OCI-LY1 (cell line): ENCODE measurements around the gene SLC2A9.

Experiments used
- H2AFZ ChIP-seq: fragments of 200-600 bp; sonication (generic), shearing (Covaris generic); 2 replicates; pipeline ENCODE4 v1.6.0; 2014; ENCODE audit warnings: antibody characterized with exemption, mild to moderate bottlenecking, low read length
- H3F3A ChIP-seq: fragments of 200-600 bp; sonication (generic), shearing (Covaris generic); 2 replicates; pipeline ENCODE4 v1.6.0; 2014; ENCODE audit warnings: mild to moderate bottlenecking, antibody characterized with exemption, low read length, moderate library complexity; ENCODE audit not compliant: insufficient read depth
- H3K27ac ChIP-seq: fragments of 200-600 bp; sonication (generic); 2 replicates; pipeline ENCODE4 v1.5.1; 2014; ENCODE audit warnings: low read length, mixed run types, mild to moderate bottlenecking, low read depth; ENCODE audit not compliant: poor library complexity, severe bottlenecking
- H3K27me3 ChIP-seq: fragments of 200-600 bp; sonication (generic); 2 replicates; pipeline ENCODE4 v1.6.0; 2014; ENCODE audit warnings: antibody characterized with exemption, mild to moderate bottlenecking, low read length, moderate library complexity; ENCODE audit not compliant: insufficient read depth
- H3K36me3 ChIP-seq: fragments of 200-600 bp; sonication (generic); 2 replicates; pipeline ENCODE4 v1.6.1; 2014; ENCODE audit warnings: mild to moderate bottlenecking, antibody characterized with exemption, low read length, moderate library complexity, mixed read lengths; ENCODE audit not compliant: insufficient read depth
- H3K4me1 ChIP-seq: fragments of 200-600 bp; sonication (generic); 2 replicates; pipeline ENCODE4 v1.5.1; 2014; ENCODE audit warnings: mild to moderate bottlenecking, low read length, moderate library complexity; ENCODE audit not compliant: insufficient read depth, severe bottlenecking
- H3K4me2 ChIP-seq: fragments of 200-600 bp; sonication (generic), shearing (Covaris generic); 2 replicates; pipeline ENCODE4 v1.6.1; 2014; ENCODE audit warnings: low read length
- H3K4me3 ChIP-seq: fragments of 200-600 bp; sonication (generic); 2 replicates; pipeline ENCODE4 v1.5.1; 2014; ENCODE audit warnings: low read length, low read depth, mild to moderate bottlenecking, mixed read lengths; ENCODE audit not compliant: poor library complexity, severe bottlenecking
- H3K79me2 ChIP-seq: fragments of 200-600 bp; shearing (Covaris generic); 2 replicates; pipeline ENCODE4 v1.6.1; 2016; ENCODE audit warnings: mixed run types, low read length, mixed read lengths; ENCODE audit not compliant: insufficient read depth
- H3K9ac ChIP-seq: fragments of 200-600 bp; sonication (generic), shearing (Covaris generic); 2 replicates; pipeline ENCODE4 v1.6.1; 2014; ENCODE audit warnings: mild to moderate bottlenecking, low read length, mixed read lengths
- H3K9me2 ChIP-seq: fragments of 200-600 bp; sonication (generic), shearing (Covaris generic); 2 replicates; pipeline ENCODE4 v1.6.1; 2014; ENCODE audit warnings: low read depth, mild to moderate bottlenecking, low read length, mixed read lengths
- H3K9me3 ChIP-seq: fragments of 200-600 bp; shearing (Covaris generic); 2 replicates; pipeline ENCODE4 v1.6.1; 2014; ENCODE audit warnings: low read length, mixed read lengths
- H4K20me1 ChIP-seq: fragments of 200-600 bp; sonication (generic), shearing (Covaris generic); 2 replicates; pipeline ENCODE4 v1.6.0; 2016; ENCODE audit warnings: mild to moderate bottlenecking, low read length; ENCODE audit not compliant: insufficient read depth
- CTCF ChIP-seq: fragments of 200-600 bp; sonication (generic), shearing (Covaris generic); IDR thresholded peaks from 2 replicates; pipeline ENCODE4 v1.5.1; 2017; ENCODE audit warnings: mild to moderate bottlenecking, antibody characterized with exemption, low read length, moderate library complexity, mixed read lengths
- EZH2 ChIP-seq: fragments of 200-600 bp; sonication (generic), shearing (Covaris generic); IDR thresholded peaks from 2 replicates; pipeline ENCODE4 v1.8.0; 2017; ENCODE audit warnings: borderline replicate concordance, mixed run types, mild to moderate bottlenecking, antibody characterized with exemption, low read length, moderate library complexity, mixed read lengths

SLC2A9 gene

GRCh38 chr4:9942139-9942538, 79.2 kb downstream of the SLC2A9 start:
- Histone ChIP-seq H3F3A (no peaks in the 10 kb centered on the region), H2AFZ (no peak overlapping the region), H3K4me3 (no peak overlapping the region), H3K79me2 (no peaks in the 10 kb centered on the region), H3K36me3 (no peaks in the 10 kb centered on the region), H3K9me3 (no peaks in the 10 kb centered on the region), H3K27me3 (no peaks in the 10 kb centered on the region), H4K20me1 (no peaks in the 10 kb centered on the region), H3K4me1 (no peaks in the 10 kb centered on the region), H3K9me2 (no peaks in the 10 kb centered on the region), H3K4me2 (no peak overlapping the region), H3K27ac (no peak overlapping the region), H3K9ac (no peak overlapping the region)
- TF ChIP-seq CTCF, result no peak
- no peak for TF ChIP-seq EZH2

- no peaks in the 10 kb centered on the region for H3K36me3 ChIP-seq
- no peaks in the 10 kb centered on the region for H3F3A ChIP-seq
- H4K20me1 ChIP-seq, result no peaks in the 10 kb centered on the region
- H2AFZ ChIP-seq, result no peak overlapping the region
- no peak for TF ChIP-seq EZH2
- TF ChIP-seq CTCF, result no peak
- H3K79me2 ChIP-seq, result no peaks in the 10 kb centered on the region
- H3K9me3 ChIP-seq, result no peaks in the 10 kb centered on the region
- no peak overlapping the region for H3K27ac ChIP-seq
- no peak overlapping the region for H3K9ac ChIP-seq
- no peak overlapping the region for H3K4me3 ChIP-seq
- H3K4me2 ChIP-seq, result no peak overlapping the region
- H3K4me1 ChIP-seq, result no peaks in the 10 kb centered on the region
- no peaks in the 10 kb centered on the region for H3K9me2 ChIP-seq
- no peaks in the 10 kb centered on the region for H3K27me3 ChIP-seq
Measured at GRCh38 chr4:9940041-9940440, 81.3 kb downstream of the SLC2A9 start.

- no peaks in the 10 kb centered on the region for H3K4me1 ChIP-seq
- no peak overlapping the region for H3K4me2 ChIP-seq
- no peak for TF ChIP-seq EZH2
- no peak for TF ChIP-seq CTCF
- H3K9me3 ChIP-seq, result no peaks in the 10 kb centered on the region
- no peaks in the 10 kb centered on the region for H3K79me2 ChIP-seq
- H3K4me3 ChIP-seq, result no peak overlapping the region
- H3K36me3 ChIP-seq, result no peaks in the 10 kb centered on the region
- H2AFZ ChIP-seq, result no peak overlapping the region
- H3F3A ChIP-seq, result no peaks in the 10 kb centered on the region
- no peaks in the 10 kb centered on the region for H4K20me1 ChIP-seq
- no peak overlapping the region for H3K9ac ChIP-seq
- no peaks in the 10 kb centered on the region for H3K9me2 ChIP-seq
- no peaks in the 10 kb centered on the region for H3K27me3 ChIP-seq
- H3K27ac ChIP-seq, result no peak overlapping the region
Measured at GRCh38 chr4:9938933-9939332, 82.4 kb downstream of the SLC2A9 start.
